HG02610 (cell line): Measurements from ENCODE around the gene PILRA.
"Not testable (repeated sequence)": the region's sequence is repeated elsewhere in the genome, so short reads cannot be mapped to it uniquely, and the experiment has no call there.

Source experiments
- ATAC-seq: cut with Tn5 transposase; IDR thresholded peaks from one replicate; pipeline ENCODE4 v1.9.1; 2021; ENCODE audit warnings: mild to moderate bottlenecking, moderate library complexity; ENCODE audit not compliant: unreplicated experiment

PILRA gene

DNA sequence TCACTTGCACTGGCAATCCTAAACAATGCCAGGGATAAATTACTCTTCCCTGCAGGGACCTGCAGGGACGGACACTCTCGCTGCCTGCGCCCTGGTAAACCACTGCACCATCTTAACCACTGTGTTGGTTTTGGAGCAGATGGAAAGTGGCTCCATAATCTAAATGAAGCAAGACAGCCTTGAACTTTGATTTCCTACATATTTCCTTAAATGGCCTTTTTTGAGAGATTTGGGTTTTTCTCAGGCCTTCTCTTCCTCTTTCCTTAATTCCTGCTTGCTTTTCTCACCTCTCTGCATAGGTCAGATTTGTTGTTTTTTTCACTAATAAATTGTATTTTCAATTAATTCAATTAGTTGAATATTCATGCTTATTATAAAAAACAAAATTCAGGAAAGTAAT is 2.8 kb downstream of the PILRA start:
- no peak for ATAC-seq

DNA sequence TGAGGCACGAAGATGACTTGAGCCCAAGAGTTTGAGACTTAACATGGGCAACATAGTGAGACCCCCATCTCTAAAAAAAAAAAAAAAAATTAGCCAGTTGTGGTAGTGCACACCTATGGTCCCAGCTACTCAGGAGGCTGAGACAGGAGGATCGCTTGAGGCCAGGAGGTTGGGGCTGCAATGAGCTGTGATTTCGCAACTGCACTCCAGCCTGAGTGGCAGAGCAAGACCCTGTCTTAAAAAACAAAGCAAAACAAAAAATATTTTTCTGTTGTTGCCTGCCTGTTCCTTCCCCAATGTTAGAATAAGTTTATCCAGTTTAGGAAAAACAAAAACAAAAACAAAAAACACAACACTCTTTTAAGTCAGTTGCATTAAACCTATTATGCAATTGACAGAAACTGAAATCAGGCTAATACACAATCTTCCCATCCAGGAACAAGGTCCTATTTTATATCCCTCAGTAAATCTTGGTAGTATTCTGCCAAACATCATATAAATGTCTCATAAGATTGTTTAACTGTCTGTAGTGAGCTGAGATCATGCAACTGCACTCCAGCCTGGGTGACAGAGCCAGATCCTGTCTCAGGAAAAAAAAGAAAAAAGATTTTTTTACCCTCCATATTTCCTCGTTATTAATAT is 4.9 kb downstream of the PILRA start:
- ATAC-seq = no peak

DNA sequence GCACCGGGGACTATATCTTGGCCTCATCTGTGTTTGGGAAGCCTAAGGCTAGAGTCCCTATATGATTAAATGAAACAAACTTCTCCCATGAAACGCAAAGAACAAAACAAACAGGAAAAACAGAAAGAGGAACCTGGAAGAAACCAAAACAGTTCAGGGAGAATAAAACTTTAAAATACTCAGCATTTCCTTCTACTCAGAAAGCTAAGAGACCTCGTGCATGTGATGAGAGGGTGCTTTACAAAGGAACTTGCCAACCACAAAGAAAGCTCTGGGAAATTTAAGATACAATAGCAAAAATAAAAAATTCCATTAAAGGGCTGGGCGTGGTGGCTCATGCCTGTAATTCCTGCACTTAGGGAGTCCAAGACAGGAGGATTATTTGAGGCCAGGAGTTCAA is 6.9 kb downstream of the PILRA start:
- no peak for ATAC-seq

DNA sequence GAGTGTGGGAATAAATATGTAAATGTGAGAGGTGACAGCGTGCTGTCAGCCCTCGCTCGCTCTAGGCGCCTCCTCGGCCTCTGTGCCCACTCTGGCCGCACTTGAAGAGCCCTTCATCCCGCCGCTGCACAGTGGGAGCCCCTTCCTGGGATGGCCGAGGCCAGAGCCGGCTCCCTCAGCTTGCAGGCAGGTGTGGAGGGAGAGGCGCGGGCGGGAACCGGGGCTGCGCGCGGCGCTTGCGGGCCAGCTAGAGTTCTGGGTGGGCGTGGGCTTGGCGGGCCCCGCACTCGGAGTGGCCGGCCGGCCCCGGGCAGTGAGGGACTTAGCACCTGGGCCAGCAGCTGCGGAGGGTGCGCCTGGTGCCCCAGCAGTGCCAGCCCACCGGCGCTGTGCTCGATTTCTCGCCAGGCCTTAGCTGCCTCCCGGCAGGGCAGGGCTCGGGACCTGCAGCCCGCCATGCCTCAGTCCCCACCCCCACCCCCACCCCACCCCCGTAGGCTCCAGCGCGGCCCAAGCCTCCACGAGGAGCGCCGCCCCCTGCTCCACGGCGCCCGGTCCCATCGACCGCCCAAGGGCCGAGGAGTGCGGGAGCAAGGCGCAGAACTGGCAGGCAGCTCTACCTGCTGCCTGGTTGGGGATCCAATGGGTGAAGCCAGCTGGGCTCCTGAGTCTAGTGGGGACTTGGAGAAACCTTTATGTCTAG is 8.4 kb downstream of the PILRA start:
- not testable (repeated sequence) for ATAC-seq

DNA sequence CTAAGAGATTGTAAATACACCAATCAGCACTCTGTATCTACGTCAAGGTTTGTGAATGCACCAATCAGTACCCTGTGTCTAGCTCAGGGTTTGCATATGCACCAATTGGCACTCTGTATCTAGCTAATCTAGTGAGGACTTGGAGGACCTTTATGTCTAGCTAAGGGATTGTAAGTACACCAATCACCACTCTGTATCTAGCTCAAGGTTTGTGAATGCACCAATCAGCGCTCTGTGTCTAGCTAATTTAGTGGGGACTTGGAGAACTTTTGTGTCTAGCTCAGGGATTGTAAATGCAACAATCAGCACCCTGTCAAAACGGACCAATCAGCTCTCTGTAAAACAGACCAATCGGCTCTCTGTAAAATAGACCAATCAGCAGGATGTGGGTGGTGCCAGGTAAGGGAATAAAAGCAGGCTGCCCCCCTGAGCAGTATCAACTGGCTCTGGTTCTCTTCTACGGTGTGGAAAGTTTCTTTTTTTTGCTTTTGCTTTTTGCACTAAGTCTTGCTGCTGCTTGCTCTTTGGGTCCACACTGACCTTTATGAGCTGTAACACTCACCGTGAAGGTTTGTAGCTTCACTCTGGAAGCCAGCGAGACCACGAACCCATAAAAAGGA is 9.1 kb downstream of the PILRA start:
- ATAC-seq = not testable (repeated sequence)

DNA sequence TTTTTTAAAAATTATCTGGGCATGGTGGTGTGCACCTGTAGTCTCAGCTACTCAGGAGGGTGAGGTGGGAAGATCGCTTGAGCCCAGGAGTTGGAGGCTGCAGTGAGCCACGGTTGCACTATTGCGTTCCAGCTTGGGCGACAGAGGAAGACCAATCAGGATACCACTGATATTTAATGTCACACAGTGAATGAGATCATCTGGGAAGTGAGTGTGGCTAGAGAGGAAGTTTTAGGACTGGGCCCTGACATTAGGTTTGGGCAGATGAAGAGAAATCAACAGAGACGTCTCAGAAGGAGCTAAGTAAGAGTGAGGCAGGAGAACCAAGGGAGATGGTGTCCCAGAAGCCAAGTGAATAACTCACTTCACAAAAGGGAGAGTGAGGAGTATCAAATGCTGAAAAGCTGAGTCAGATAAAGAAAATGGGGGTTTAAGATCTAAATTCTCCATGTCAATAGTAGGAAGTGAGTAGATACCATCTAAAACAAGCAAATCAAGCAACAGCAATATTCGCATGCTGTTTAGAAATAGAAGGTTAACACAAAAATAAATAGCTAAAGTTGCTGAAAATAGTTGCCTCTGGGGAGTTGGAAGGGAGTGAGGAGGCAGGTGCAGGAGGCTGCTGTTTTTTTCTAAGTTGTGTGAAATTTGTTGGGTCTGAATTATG is 11.5 kb downstream of the PILRA start:
- no peak for ATAC-seq

DNA sequence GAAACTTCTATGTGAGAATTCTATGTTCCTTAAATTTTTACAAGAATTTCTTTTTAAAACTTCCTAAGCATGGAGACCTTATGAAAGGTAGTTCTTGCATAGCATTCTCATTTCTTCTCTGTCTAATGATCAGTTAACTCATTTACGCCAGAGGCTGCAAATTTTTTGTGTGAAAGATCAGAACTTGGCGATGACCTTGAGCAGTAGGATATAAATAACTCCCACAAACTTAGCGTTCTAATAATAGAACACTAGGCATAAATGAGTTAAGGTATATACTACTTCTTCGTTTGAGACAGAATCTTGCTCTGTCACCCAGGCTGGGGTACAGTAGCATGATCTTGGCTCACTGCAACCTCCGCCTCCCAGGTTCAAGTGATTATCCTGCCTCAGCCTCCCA is 13.7 kb downstream of the PILRA start:
- ATAC-seq = no peak

DNA sequence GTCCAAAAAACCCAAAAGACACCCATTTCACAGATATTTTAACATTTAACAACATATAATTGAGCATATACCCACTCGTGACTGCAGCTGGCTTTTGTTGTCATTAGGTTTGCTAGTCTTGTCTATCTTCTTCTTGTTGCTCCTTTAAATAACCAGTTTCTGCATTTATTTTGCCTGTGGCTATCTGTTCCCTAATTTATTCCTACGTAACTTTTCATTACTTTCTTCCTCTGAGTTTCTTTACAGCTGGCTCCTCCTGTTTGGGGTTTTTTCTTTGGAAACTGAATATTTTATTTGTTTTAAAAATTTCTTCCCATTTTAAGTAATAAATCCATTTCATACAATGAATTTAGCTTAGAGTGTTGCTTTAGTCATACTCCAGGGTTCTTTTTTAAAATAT is 14.4 kb downstream of the PILRA start:
- ATAC-seq = no peak

DNA sequence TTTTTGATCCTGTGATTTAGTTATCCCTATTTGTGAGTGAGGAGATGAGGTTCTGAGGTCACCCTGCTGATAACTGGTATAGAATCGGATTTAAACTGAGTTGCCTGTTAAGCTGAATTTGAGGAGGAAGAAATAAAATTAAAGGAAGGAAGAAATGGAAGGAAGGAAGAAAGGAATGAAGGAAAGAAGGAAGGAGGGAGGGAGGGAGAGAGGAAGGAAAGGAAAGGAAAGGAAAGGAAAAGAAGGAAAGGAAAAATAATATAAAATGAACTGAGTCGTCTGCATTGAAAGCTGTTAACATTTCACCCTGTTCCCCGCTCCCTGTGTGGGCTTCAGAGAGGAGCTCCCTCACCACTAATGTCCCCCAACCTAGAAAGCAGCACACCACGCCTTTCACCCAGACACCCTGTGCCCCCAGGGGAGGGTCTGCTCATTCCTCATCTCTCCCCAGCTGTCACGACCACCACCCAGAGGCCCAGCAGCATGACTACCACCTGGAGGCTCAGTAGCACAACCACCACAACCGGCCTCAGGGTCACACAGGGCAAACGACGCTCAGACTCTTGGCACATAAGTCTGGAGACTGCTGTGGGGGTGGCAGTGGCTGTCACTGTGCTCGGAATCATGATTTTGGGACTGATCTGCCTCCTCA is 16.3 kb downstream of the PILRA start:
- ATAC-seq = no peak

DNA sequence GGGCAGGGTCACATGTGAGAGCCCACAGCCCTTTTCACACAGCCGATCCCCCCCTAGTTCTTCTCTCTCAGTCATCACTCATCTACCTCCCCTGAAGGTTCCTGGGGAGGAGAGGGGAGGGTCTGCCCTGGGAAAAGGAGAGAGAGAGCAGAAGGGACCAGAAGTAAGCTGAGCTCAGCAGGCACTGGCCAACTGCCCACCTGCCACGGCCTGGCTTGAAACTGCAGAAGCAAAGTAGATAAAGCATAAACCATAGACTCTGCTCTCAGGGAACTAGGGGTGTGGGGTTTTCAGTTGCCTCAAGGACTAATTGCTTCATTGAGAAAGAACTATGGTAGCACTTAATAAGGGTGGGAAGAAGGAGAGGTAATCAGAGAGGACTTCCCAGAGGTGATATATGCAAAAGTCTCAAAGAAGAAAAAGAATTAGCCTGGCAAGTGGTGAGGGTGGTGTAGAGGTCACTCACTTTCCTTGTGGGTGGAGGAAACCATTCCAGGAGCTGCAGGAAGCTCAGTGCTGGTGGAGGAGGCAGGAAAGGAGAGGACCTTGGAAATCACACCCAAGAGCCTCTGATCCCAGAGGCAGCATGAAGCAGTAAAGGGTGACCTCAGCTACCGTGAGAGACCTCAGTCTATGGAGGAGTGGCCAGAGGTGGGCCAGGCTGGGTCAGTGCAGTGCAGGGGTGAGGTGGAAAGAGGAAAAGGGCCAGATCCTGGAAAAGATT is 17.2 kb downstream of the PILRA start:
- no peak for ATAC-seq

DNA sequence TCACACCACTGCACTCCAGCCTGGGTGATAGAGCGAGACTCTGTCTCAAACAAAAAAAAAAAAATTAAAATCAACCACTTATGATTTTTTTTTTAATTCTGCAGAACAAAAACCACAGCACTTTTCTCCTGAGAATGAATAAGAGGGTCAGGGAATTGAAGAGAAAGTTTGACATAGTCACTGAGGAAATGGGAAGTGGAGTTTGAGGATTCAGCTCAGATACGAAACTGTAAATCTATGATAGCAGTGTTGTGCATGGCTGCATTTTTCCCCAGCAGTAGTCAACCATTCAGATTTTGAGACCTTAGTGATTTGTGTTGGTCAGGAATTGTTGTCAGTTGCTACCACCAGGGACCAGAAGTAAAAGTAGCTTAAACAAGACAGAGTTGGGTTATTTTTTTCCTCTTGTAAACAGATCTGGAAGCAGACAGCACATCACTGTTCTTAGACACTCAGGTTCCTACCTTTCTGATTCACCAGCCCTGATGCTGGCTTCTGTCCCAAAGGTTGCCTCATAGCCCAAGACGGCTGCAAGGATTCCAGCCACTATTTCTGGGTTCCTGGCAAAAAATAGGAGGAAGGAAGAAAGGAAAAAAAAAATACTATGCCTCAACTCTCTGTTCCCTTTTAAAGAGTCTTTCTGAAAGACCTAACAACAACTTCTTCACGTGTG is 20.1 kb downstream of the PILRA start:
- ATAC-seq = no peak

DNA sequence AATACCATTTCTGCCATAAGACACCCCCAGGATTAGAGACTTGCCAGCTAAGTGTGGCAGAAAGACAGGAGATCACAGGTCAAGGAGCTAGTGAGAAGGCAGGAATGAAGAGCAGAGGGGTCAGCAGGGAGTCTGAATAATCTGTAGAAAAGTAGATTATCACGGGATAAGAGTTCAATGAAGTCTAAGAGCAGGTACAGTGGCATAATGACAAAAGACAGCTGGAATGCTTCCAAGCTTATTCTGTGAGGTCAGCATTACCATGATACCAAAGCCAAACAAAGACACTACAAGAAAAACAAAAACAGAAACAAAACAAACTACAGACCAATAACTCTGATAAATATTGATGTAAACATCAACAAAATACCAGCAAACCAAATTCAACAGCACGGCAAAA is 20.8 kb downstream of the PILRA start:
- no peak for ATAC-seq

DNA sequence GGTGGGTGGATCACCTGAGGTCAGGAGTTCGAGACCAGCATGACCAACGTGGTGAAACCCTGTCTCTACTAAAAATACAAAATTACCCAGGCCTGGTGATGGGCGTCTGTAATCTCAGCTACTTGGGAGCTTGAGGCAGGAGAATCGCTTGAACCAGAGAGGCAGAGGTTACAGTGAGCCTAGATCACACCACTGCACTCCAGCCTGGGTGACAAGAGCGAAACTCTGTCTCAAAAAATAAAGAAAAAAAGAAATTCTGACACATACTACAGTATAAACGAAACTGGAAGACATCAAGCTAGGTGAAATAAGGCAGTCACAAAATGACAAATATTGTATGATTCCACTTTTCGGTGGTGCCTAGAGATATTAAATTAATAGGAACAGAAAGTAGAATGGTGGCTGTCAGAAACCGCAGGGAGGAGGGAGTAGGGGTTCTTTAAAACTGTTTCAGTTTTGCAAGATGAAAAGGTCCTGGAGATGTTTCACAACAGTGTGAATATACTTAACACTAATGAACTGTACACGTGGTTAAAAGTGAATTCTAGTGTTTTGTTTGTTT is 23.2 kb downstream of the PILRA start:
- ATAC-seq = peak; percentile 84

DNA sequence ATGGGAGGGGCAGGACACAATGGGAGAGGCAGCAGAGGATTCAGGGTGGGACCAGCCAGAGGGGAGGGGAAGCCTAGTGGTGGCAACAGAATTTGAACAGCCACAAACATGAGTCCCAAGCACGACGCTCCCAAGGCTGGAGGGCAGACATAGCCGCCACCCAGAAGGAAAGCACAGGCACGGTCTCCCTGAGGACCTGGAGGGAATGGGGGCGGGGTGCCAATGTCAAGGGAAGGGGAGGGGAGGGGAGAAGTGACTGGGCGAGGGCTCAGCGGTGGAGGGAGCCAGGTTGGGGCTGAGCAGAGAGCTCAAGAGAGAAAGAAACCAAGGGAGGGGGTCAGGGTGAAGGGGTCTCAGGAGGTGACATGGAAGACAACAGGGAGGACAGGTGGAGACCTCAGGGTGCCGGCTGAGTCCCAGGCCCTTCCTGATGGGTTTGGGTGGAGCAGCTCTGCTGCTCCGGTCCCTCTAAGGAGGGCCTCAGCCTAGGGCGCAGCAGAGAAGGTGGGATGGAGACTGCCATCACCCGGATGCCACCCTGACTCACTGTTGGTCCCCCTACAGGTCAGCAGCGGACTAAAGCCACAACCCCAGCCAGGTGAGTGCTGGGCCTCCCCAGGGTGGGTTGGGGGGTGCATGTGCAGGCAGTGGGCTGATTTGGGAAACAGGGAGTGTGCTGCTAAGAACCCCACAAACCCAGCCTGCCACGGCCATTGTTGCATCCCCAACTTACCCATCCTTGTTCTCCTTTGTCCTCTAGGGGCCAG is 24.2 kb downstream of the PILRA start:
- no peak for ATAC-seq

DNA sequence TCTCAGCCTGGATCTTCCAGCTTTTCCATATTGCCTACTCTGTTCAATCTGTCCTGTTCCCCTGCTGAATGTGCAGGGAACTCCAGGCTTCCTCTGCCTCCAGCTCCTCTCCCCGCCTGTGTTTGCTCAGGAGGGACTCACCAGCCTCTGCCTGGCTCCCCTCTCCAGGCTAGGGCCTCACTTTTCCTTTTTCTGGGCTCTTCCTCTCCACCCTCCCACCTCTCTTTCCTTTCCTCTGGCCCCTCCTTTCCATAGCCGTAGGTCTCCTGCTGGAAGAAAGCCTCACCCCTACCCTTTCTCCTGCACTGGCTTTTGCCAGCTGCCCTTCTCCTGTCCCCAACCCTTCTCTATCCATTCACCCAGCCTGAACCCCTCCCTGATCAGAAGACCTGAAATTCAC is 25.0 kb downstream of the PILRA start:
- ATAC-seq = no peak

DNA sequence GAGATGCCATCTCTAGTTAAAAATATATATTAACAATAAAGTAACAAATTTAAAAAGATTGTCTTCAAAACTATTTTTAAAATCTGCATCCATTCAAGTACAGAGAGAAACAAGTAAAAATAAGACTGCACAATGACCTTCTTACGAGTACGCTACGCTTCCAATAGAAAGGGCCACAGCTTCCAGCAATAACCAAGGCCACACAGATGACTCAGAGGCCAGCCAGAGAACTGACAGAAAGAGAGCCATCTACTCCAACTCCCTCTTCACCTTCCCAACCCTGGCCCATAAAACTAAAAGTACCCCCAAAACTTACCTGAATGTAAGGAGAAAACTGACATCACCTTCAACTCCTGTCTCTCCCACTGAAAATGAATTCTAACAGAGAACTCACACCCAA is 26.8 kb downstream of the PILRA start:
- ATAC-seq = no peak

DNA sequence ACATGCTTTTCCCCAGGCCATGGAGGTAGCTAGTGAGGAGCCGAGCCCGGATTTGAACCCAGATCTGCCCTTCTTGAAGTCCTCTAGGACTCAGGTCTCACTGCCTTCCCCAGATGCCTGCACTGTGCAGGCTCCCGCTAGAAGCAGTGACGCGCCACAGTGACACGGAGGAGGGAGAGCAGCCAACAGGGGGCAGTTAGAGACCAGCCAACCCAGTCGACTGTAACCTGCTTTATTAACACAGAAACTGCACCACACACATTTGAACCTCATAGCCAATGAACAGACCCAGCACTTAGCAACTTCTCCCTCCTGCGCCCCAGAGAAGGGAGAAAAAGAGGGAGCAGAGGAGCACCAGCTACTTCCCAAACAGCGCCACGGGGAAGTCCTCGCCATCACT is 27.4 kb downstream of the PILRA start:
- ATAC-seq = no peak

DNA sequence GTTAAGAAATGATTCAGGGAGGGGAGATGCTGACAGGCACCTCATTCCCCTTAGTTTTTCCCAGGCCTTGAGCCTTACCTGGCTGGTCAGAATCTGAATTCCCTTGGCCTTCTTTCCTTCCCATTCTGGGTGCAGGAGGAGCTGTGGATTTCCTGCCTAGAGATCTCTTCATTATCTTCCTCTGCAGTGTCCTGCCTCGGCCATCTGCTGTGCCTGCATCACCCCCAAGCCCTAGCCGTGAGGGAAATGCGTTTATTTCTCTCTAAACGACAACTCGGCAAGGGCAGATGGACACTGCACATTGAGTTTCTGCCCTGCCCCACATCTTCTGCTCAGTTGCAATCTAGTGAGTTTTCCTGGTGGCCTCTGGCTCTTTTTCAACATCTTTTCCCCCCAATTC is 28.5 kb downstream of the PILRA start:
- ATAC-seq = no peak

DNA sequence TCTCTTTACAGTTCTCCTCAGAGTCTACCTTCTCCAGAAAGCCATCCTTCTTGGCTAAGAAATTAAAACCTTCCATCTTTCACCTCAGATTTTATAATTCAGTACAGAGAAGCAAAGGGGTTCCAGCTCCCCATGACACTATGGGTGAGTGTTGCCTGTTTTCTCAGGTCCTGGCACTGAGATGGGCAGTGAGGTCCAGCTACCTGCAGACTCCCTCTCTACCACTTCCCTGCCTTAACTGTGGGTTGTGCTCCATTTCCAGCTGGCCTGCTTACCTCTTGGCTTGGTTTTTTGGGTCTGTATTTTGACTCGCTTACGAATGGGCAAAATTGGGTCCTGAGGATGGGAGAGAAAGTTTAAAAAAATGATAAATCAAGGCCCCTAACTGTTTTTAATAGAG is 29.0 kb downstream of the PILRA start:
- ATAC-seq = no peak
